HG02938 (cell line): Measurements from ENCODE around the gene CRACDL.

Experiments used
- ATAC-seq: cut with Tn5 transposase; IDR thresholded peaks from one replicate; pipeline ENCODE4 v1.9.1; 2021; ENCODE audit warnings: mild to moderate bottlenecking, moderate library complexity; ENCODE audit not compliant: unreplicated experiment

The CRACDL gene

DNA sequence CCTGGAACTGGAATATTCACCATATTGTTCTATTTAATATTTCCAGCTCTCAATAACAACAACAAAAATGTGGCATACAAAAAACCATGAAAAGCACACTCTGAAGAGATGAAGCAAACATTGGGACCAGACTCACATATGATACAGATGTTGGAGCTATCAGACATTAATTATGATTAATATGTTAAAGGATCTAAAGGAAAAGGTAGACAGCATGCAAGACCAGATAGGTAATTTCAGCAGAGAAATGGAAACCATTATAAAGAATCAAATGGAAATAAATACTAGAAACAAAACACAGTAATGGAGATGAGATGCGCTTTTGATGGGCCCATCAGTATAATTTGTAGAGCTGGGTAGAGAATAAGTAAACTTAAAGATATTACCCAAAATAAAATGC lies 154.2 kb downstream of the CRACDL start:
- no peak for ATAC-seq

DNA sequence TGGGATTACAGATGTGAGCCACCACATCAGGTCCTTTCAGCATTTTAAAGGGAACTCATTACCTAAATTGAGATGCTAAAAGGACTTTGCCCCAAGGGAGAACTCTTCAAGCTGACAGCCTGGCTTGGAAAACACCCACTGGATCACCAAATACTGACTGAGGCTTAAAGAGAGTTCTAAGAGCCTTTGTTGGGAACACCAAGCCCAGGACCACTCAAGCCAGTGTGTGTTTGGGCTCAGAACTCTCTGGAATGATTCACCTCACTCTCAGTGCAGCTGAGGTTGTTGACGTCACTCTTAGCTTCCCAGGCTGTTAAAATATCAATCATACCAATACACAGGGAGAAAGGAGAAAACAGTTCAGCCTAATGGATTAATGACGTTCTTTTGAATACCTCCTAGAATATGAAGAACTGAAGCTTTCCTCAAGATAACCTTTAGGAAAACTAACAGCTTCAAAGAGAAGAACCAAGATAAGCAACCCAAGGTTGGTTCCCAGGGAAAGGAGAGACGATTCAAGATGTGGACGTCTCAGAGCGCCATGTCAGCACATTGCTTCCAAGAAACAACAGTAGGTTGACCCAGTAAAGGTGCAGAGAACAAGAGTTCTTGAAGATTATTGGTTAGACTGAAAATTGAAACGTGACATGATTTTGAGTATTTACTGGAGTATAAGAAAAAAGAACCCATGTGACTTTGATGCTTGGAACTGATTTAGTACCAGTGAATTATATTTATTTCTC lies 157.1 kb downstream of the CRACDL start:
- no peak for ATAC-seq

DNA sequence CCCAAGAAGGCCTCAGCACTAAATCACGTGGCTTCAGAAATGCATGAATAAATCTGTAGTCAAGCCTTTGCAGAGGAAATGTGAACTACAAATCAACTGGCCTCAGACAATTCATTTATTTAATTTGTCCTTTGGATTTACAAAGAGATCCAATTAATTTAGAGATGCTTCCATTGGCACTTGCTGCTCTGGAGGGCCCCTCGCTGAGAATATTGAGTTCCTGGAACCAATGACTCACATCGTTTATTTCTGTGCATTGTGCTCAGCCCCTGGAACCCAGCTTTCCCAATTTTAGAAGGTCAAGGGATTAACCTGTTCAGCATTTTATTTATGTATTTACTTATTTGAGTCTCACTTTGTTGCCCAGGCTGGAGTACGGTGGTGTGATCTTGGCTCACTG lies 157.9 kb downstream of the CRACDL start:
- ATAC-seq, result no peak

DNA sequence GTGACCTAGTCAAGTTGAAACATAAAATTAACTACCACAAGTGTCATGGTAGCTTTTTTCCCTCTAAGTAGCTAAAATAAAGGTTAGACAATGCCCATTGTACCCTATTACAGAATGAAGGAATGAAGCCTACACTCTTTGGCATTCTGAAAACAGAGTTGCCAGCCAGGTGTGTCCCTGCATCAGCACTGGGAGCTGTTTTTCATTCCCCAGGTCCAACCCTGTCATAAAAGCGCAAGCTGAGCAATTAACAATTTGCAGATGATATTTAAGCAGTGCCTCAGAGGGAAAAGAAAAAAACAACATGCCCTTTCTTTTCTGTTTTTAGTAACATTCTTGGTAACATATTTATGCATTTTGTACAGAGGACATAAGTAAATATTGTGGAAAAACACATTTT lies 158.3 kb downstream of the CRACDL start:
- no peak for ATAC-seq

DNA sequence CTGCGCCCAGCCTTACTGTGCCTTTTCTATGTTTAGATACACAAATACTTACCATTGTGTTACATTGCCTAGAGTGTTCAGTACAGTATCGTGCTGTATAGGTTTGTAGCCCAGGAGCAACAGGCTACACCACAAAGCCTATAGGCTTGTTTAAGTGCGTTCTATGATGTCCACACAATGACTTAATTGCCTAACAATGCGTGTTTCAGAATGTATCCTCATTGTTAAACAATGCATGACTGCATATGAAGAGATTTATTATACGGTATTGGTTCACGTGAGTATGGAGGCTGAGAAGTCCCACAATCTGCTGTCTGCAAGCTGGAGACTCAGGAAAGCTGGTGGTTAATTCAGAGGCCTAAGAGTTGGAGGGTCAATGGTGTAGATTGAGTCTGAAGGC lies 158.9 kb downstream of the CRACDL start:
- ATAC-seq, result no peak

DNA sequence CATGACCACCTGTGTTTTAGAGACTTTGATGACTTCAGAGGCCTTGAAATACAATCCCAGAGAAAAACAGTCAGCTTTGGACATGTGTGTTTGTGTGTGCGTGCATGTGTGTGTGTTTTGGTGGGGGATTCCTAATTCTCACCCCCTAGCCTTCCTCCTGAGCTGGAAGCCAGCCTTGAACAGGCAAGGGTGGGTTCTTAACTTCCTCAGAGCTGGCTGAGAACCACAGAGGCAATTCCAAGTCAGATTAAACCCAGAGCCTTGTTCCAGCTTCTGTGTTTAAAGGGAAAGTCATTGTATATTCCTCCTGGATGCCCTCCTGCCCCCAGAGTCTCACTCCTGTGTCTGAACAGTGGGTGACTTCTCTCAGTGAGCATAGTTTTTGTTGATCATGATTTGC lies 159.9 kb downstream of the CRACDL start:
- ATAC-seq, result no peak

DNA sequence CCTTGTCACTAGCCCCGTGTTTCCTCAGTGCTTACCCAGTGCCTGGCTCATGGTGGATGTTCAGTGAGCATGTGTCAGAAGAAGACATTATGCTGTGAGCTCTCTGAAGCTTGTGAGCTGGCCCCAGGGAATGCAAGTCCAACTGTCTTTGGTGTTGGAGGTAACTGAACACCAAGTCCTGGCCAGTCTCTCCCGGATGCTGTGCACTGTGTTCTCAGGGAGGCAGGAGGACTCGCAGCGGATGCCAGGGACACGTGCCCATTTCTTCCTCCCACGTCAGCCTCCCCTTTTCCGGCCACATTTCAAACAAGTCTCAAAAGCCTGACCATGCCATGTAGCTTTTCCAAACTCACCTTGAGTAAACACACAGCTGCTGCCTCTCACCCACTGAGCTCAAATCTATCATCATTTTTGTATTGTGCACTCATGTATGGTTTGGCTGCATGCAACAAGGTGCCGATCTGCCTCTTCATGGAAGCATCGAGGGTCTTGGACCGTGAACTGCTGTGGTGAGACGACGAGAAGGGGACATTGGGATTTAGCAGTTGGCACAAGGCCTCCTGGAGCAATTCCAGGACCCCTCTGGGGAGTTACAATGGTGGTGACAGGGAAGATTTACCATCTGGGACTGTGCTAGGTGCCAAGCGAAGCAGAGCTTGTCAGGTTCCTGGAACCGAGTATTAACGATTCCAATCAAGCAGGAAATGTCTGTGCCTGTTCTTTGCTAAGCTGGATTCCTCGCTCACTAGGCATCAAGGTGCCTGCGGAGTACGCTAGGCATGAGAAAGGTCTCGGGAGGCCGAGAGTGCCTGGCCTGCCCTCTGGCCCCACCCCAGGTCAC lies 160.7 kb downstream of the CRACDL start:
- ATAC-seq, result no peak

DNA sequence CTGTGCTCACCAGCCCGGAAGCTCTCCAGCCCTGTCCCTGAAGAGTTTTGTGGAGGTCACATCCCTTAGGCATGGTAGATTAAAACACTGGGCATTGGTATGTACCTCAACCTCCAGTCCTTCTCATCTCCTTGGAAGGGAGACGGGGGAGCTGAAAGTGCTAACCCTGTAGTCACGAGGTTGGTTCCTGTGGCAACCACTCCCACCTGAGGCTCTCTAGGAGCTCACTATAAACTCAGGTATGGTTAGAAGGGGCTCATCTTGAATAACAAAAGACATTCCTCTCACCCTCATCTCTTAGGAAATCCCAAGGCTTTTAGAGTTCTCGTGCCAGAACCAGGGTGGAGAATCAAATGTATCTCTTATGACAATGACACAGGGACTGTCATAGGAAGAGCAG lies 162.1 kb downstream of the CRACDL start:
- no peak for ATAC-seq

DNA sequence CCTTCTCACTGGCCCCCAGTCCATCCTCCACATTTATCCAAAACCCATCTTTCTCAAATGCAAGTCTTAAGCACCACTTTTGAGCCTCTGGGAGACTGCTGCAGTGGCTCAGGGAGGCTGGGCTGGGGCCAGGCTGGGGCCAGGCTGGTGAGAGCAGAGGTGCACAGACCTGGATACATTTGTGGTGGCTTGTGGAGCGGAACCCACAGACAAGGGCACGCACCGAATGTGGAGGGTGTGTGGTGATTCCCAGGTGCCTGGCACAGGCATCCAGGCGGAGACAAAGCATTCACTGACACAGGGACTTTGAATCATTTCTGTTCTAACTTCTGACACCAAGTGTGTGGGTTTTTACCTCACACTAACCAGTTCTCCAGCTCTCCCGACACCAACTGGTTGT lies 162.9 kb downstream of the CRACDL start:
- ATAC-seq, result no peak

DNA sequence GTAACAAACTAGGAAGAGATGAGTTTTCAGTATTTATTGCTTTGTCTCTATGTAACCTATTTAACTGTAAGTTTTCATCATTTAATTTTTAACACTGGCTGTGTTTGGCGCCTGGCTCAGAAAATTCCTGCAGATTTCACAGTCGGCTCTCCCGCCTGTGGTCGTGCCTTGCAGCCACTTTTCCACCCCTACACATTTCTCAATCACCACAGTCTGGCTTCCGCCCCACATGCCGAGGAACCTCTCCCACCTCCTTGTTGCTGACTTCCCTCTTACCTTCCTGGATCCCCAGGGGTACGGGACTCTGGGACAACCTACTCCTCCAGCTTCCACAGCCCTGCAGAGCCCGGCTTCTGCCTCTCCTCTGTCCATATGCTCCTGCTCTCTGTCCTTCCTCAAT lies 163.5 kb downstream of the CRACDL start:
- no peak for ATAC-seq

DNA sequence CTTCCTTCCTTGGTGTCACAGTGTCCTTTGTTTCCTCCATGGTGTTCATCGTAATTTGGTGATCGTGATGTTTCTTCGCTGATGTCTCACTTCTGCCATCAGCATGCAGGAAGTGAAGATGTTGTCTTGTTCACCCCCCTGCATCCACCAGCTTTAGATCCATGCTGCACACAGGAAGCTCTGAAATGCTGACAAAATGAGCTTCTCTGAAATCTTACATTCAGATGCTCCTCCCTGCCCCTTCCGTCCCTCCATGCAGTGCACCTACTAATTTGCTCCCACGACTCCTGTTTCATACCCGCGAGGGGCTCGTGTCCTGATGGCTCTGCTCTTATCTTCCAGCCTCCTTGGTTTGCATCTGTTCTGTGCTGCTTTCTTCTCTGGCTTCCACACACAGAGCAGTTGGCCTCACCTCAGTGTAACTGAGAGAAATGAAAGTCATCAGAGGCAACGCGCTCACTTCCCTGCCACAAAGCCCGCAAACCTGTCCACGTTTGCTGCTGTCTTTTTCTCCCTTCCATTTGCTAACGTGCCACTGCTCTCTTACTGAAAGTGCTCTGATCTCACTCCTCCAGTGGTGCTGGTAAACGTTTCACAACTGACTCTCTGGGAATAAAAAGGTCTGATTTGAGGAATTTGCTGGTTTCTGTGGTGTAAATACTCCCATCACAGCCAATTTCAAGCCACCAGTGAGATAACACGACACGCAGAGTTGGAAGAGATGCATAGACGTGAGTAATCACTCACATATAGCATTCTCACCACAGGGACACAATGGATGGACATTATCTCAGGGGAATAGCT lies 164.1 kb downstream of the CRACDL start:
- no peak for ATAC-seq

DNA sequence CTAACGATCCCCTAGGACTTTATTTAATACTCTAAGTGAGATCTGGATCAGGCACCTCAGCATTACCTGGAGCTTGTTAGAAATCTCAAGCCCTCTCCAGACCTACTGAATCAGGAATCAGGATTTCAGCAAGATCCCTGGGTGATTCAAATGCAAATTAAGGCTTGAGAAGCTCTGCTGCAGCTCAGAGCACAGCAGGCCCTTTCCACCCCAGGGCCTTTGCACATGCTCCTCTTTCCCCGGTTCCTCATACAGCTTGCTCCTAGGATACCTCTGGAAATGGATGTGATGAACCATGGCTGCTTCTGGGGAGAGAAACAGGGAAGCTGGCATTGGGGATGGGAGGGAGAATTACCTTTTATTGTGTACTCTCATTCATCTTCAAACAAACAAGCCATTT lies 164.8 kb downstream of the CRACDL start:
- ATAC-seq, result no peak

DNA sequence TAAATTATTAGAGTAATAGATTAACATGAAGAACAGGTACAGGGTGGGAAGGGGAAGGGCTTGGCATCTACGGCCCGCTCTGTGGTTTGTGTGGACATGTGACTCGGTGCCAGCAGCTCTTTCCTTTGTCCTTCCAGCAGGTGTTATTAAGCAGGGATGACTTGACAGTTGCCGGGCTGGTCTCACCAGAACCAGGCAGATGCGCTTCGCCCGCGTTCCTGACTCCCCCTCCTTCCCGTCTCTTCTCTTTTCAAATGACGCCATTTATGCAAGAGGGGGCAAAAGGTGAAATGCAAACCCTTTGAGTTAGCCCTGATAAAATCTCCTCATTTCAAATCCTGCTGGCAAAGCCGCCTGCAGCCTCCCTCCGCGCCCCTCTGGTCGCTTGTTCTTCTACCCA lies 166.2 kb downstream of the CRACDL start:
- ATAC-seq, result no peak

DNA sequence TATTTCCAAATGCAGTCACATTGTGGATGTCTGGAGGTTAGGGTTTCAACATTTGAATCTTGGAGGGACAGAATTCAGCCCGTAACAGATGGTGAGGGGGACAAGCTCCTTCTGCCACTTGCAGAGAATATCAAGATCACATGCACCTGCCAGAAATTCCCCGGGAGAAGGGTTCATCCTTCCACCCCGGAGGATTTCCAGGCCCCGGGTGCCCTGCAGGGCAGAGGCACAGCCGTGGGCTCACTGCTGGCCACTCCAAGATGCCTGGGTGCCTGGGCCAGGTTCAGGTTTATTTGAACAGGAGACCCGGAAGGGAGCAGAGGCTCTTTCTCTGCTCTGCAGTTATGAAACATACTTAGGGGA lies 166.9 kb downstream of the CRACDL start:
- no peak for ATAC-seq

DNA sequence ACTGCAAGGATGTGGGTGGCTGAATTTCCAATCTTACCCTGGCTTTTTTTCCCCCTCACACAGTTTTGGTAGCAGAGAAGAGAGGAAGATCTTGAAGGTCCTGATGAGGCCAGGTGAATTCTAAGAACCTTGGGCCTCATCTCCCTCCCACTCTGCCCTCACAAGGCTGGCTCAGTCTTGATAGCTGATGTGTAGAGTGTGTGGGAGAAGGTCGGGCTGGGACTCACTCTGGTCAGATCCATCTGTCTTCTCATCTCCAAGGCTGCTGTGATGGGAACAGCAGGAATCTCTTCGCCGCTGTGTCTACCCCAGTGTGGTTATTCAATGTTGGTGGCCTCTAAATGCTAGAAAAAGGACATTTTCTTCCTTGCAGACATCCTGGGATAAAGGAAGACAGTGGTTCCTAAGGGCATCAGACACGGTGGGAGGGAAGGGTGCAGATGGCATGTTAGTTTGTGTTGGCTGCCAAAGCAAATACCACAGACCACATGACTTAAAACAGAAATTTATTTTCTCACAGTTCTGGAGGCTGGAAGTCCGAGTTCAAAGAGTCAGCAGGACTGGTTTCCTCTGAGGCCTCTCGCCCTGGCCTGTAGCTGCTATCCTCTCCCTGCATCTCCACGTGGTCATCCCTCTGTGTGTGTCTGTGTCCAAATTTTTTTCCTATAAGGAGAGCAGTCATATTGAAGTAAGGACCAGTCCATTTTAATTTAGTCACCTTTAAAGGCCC lies 167.5 kb downstream of the CRACDL start:
- no peak for ATAC-seq

DNA sequence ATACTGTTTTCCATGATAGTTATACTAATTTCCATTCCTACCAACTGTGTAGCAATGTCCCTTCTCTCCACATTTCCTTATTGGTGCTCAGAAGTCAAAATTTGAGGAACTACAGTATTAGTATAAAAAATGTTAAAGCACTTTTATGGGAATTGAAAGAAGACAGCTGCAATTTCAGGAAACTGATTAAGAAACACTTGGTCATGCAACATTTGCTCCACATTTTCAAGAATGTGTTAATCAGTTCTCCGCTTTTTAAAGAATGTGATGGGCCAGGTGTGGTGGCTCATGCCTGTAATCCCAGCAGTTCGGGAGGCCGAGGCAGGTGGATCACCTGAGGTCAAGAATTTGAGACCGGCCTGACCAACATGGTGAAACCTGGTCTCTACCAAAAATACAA lies 171.5 kb downstream of the CRACDL start:
- no peak for ATAC-seq

DNA sequence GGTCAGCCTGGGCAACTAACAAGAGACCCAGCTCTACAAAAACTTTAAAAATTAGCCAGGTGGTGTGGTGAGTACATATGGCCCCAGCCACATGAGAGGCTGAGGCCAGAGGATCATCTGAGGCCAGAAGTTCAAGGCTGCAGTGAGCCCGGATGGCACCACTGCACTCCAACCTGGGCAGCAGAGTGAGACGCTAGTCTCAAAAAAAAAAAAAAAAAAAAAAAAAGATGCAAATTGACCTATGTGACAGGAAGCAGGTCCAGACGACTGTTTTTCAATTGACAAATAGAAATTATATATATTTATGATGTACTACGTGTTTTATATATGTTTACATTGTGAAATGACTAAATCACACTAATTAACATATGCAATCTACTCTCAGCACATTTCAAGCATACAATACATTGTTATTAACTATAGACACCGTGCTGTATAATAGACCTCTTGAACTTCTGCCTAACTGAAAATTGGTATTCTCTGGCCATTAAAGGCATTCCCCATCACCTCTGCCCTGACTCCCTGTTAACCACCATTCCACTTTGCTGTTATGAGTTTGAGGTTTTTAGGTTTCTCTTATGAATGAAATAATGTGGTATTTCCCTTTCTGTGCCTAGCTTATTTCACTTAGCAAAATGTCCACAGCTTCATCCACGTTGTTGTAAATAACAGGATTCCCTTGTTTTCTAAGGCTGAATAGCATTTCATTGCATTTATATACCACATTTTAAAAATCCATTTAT lies 172.6 kb downstream of the CRACDL start:
- ATAC-seq, result no peak

DNA sequence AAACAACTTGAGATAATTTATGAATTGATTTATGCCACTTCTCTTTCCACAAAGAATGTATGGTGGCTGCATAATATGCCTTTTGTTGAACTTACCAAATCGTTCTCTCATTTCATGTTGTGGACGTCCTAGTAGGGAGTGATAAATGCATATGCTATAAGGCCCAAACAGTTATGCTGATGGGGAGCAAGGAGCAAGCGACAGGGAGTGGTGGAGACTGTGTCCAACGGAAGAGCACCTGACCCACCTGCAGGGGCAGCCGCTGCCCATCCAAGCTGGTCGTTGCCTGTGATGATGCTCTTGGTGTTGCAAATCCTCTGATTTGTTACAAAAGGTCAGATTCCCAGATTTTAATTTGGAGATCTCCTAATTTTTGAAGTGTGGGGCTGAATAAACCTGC lies 174.1 kb downstream of the CRACDL start:
- ATAC-seq, result no peak

DNA sequence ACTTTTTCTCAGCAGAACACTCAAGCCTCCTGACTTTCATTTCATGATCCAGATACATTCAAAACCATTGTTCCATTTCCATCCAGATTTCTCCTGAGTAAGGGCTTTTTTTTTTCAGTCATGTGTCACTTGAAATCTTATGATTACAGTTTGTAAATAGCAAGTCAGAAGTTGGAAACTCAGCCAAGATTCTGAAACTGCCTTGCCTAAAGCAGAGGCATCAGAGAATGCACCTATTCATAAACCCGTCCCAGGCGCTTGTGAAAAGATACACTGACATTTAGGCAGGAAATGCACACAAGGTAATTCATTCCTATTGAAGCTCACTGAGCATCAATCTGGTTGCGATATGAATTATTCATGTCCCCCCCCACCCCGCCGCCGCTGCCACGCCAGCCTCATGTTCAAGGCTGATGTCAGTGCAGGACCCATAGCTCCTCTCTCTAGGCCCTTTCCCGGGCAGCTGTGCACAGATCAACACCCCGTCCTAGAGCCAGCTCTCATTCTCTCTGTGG lies 174.7 kb downstream of the CRACDL start:
- no peak for ATAC-seq
